ENCODE data around the gene IGSF6.
A peak's percentile ranks its signal among the peaks of the same experiment; 100 is the strongest.
"Not testable (repeated sequence)": the region's sequence is repeated elsewhere in the genome, so short reads cannot be mapped to it uniquely, and the experiment has no call there.

The IGSF6 gene

DNA sequence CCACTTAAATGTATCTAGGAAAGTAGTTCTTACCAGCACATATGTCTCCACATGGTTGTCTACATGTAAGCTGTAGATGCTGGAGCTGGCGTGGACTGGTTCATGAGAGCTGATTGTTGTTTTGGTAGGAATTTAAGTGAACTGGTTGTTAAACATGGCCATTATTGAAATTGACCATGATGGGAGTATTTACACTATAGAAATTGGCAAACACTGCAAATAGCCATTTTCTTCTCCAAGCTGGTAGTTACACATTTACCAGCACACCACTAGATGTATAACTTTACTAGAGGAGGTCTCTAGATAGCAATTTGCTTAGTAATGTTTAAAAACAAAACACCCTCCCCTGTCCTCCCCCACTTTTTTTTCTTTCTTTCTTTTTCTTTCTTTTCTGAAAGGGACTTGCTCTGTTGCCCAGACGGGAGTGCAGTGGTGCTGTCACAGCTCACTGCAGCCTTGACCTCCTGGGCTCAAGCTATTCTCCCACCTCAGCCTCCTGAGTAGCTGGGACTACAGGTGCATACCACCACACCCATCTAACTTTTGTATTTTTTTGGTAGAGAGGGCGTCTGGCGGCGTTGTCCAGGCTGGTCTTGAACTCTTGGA lies 24.2 kb downstream of the IGSF6 start:
- no peak for DNase-seq

DNA sequence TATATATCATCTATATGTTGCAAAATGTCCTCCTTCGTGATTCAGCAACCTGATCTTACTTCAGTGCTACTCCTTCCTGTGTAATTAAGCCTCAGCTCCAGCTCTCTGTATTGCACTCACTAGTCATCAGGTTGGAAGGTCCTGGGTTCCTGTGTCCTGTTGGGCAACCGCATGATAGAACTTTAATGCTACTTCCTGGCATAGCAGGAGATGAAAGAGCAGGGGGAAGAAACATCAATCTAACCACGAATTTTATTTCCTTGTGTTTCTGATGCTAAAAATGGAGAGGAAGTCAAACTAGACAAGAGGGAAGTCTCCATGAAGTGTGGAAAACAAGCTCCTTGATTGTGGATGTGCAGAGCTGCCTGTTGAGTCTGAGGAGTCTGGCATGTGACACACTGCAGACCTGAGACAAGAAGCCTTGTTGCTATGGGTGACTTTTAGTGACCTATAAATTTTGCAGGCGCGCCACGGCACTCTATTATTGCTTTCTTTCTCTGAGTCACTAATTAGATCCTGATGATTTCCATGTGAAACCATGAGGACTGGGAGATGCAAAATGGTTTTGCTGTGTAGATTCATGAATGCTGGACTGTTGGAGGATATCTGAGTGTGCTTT lies 25.6 kb downstream of the IGSF6 start:
- peak; percentile 62 for DNase-seq

DNA sequence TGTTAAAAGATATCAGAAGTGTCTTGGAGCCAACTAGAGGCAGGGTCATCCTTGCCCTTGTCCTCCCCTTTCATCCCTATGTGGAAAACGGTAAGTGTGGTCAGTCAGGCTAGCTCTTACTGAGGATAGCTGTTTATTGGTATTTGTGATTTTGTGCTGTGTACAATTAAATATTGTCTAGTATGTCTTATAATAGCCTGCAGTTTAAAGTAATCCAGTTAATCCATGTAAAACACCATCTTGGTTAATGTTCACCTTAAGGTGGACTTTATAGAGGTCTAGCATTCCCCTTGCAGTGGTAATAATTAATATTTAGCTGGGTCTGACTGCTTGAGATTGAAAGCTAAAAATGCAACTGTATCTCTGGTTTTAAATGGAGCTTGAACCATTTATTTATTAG lies 27.4 kb downstream of the IGSF6 start:
- no peak for DNase-seq

DNA sequence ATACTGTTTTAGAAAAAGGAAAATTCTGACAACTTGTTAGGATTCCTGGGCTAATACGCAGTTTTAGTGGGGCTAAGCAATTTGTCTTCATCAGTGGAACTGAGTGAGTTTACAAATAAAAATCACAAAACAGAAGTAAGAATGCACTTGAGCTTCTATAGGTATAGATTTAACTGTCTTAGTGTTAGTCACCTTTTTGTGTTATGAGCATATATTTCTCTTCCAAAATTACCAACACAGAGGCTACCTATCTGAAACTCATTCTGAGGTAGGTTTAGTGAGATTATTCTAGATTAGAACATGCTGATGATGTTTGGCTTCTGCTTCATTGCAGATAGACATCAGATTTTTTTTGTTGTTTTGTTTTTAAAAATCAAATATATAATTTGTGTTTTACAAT lies 29.9 kb downstream of the IGSF6 start:
- no peak for DNase-seq

DNA sequence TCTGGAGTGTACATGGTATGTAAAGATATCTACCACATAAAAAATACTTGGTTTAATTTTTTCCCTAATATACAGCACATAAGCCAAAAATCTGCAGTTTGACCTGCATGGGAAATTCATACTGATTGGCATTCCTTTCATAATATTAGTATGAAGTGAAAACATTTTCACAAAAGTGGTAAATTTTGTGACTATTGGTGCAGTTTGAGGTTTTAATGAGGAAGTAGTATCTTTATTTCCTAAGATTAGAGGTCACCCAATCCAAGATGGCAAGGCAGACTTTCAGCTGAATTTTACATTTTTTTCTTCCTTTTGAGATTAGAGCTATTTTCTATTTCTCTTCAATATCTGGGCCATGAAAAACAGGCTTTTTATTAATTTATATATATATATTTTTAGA lies 31.8 kb downstream of the IGSF6 start:
- no peak for DNase-seq

DNA sequence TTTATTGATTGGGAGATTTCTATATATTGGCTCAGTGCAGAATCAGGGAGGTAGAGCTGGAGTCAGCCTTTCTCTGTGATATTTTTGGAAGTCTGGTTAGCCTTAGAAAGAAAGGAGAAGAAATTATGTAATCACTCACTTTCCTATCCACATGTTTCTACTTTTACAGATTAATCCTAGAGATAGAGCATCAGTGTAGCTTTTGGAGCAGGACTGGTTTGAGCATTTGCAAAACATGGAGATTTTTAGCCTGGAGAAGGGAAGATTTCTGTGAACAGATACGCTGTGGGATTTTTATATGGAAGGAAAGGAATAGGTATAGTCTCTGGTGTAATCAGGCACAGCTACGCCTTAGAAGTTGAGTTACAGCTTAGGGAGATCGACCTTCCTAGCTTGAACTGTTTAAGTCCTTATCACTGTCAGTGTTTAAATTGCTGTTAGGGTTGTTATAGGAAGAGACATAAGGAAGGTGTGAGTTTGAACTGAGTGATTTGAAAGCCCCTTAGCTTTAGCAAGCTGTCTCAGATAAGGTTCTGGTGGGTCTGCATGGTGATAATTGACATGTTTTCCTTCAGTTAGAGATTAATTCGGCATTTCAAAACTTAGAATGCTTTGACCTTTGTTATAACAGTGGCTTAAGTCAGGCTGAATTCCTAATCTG lies 32.5 kb downstream of the IGSF6 start:
- DNase-seq, result no peak

DNA sequence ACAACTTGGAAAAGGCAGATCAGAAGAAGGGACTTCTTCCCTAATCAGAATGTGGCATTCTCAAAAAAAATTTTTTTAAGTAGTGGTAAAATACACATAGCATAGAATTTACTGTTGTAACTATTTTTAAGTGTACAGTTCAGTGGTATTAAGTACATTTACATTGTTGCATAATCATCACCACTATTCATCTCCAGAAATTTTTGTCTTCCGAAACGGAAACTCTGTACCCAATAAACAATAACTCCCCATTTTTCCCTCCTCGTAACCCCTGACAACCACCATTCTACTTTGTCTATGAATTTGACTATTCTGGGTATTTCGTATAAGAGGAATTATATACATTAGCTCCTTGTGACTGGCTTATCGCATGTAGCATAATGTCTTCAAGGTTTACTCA lies 34.1 kb downstream of the IGSF6 start:
- DNase-seq, result no peak

DNA sequence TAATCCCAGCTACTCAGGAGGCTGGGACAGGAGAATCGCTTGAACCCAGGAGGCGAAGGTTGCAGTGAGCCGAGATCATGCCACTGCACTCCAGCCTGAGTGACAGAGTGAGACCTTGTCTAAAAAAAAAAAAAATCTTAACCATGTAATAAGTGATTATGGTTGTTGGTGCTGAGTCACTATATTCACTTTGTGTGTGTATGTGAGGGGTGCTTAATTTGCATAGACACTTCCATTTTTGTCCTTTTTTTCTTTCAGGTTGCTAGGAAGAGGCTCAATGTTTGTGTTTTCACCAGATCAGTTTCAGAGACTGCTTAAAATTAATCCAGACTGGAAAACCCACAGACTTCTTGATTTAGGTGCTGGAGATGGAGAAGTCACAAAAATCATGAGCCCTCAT lies 34.8 kb downstream of the IGSF6 start:
- no peak for DNase-seq

DNA sequence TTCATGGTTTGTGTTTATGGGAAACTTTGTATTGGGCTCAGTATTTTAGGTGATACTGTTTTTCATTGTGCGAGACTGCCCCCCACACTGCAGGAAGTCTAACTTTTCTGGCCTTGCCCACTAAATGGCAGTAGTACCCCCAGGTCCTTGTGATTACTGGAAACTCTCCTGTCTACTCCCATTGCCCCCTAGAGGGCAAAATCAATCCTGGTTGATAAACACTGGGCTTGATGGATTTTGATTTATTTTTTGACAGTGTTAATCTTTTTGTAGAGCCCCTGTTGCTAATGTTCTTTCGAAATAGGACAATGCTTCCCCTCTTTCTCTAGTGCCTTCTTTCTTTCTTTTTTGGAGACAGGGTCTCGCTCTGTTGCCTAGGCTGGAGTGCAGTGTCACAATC lies 37.5 kb downstream of the IGSF6 start:
- no peak for DNase-seq

DNA sequence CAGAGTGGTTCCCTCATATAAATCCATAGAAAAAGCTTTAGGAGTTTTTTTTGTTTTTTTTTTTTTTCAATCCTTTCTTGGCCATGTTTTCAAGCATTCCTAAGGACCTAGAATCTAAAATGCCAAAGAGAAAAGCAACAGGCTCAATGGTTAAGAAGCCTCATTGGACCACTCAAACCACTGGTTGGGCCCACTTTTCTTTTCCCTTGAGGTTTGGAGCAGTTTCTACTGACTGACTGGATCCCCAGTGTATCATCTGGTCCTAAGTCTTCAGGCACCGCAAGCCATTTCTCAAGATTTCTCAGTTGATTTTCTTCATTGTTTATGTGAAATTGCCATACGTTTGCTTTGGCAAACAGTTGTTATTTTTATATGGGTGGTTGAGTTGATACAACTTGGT lies 38.6 kb downstream of the IGSF6 start:
- no peak for DNase-seq

DNA sequence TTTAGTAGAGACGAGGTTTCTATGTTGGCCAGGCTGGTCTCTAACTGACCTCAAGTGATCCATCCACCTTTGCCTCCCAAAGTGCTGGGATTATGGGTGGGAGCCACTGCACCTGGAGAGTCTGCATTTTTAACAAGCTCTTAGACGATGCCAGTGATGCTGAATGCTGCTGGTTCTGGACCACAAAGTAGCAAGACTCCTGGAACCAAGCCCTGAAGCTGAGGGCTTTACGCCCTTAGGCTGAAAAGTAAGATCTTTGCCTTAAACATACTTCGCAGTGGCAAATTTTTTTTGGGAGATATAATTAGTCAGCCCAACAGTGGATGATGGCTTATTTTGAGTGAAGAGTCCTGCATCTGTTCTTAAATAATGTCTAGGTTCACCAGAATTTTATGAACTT lies 39.0 kb downstream of the IGSF6 start:
- no peak for DNase-seq

DNA sequence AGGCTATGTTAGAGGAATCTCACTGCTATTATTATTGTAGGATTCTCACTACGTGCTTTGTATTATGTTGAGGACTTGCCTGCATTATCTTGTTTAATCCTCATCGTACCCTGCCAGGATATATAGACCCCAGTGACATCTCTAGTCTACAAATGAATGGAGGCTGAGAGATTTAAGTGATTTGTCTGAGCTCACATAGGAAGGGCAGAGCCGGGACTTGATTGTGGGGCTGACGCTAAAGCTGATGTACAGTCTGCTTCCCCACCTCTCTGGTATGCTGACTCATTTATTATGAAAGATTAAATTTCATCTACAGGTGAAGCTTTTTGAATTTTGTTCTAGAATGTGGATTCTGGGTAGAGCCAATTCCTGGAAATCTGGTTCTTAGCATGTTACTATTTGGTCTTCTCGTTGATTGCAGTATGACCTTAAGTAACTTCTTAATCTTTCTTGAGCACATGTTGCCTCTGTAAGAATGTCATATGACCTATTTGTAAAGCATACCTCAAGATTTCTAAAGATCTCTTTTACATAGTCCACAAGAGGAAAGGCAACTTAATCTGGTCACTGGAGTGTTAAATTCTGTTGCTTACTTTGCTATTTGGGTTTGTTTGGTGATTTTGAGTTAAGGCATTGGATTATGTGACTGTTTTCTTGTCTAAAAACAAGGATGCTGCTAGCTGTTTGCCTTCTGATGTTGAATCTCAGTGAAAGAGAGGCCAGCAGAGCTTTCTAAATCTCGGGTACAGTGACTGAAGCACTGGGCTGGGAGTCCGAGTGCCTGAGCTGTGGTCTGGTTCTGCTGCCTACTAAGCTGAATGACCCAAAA lies 40.6 kb downstream of the IGSF6 start:
- DNase-seq, result peak; percentile 18

DNA sequence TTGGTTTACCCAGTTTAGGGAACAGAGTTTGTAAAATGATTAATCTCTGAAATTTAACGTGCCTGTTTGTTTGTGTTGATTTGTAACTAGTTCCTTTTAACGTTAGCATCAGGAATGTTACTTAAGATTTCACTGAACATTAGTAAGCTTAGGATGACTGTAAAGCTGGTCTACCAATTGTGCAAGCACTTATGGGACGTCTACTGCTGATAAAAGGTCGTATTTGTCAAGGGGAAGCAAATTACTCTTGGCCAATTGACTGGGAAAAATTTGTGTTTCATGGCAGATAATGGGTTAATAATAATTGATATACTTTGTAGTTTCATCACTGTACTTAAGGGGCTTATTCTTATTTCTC lies 41.2 kb downstream of the IGSF6 start:
- no peak for DNase-seq

DNA sequence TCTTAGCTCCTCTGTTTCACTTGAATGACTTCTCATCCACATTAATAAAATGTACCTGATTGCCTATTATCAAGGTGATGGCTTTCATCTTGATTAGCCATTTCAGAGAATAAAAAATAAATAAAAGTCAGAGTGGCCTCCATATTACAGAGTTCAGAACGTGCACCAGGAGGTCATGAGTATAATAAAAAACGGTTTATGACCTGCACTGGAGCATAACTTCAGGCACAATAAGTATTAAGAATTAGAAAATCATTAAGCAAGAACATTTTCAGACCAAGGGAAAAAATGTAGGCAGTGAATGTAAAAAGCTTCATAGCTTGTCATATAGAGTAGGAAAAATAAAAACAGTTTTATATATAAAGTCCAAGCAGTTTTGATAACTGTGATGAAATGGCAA lies 41.6 kb downstream of the IGSF6 start:
- DNase-seq, result no peak

DNA sequence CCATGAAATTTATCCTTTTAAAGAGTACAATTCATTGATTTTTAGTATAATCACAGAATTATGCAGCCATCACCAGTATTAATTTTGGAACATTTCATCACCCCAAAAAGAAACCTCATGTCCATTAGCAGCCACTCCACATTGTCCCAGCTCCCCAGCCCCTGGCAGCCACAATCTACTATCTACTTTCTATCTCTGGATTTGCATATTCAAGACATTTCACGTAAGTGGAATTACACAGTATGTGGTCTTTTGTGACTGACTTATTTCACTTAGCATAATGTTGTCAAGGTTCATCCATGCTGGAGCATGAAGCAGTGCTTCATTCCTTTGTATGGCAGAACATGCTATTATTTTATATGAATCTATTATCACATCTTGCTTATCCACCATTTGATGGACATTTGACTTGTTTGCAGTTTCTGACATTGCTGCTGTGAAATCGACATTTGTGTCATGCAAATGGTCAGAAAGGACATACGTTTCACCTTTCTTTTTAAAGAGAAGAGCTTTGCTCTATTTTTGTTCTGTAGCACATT lies 42.3 kb downstream of the IGSF6 start:
- DNase-seq, result no peak

DNA sequence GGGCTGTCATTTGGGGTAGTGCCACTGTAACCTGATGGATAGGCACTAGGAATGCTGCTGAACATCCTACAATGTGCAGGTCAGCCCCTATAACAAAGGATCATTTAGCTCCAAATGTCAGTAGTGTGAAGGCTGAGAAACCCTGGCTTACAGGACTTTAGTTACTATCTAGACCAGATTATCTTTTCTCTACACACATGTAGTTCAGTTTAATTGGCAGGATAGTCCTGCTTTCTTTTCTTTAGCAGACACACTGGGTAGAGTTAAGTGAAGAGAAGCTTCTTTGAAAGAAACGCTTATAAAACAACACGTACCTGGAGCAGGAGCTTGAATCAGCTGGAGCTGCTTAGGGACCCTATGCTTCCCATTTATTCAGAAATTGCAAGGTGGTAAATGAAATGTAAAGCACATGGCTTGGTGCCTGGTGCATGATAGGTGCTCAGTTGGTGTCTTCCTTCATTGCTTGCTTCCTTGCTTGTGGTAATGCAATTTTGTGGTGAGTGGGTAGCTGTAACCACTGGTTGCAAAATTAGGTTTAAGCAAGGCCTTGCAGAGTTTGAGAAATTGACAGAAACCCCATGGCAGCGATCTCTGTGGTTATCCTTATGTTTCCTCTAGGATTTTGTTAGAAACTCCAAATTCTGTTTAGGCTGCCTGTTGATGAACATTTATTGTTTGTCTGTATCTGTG lies 43.6 kb downstream of the IGSF6 start:
- peak; percentile 62 for DNase-seq

DNA sequence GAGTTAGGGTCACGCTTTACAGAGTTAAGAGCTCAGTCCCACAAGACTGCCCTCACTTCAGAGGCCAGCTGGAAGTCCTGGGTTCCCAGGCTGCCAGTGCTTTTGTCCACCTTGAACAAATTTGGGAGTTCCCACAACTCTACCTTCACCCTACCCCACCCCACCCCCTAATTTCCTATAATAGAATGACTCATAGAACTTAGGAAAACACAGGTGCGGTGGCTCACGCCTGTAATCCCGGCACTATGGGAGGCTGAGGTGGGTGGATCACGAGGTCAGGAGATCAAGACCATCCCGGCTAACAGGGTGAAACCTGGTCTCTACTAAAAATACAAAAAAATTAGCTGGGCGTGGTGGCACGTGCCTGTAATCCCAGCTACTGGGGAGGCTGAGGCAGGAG lies 46.6 kb downstream of the IGSF6 start:
- not testable (repeated sequence) for DNase-seq

DNA sequence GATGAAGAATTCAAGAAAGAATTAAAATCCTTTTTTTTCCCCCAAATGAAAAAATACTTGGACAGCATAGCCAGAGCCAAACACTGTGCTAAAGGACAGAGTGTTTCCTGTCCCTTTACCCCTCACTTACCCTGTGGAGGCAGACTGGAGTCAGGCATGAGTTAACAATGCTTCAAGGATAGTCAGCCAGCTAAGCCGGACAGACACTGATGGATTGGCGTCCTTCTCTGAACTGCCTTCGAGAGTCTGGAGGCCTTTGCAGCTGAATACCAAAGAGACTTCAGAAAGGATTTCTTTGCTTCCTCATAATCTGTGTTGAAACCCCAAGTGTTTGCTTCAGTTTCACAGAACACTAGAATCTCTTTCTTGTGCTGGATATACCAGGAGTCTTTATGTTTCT lies 48.5 kb downstream of the IGSF6 start:
- no peak for DNase-seq

DNA sequence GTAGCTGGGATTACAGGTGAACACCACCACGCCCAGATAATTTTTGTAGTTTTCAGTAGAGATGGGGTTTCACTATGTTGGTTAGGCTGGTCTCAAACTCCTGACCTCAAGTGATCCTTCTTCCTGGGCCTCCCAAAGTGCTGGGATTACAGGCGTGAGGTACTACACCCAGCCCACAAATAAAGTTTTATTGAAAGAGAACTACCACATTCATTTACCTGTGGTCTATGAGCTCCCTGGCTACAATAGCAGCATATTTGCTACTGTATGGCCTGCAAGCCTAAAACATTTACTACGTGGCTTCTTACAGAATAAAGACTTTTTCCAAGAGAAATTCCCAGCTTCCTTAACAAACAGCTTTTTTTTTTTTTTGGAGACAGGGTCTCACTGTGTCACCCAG lies 49.6 kb downstream of the IGSF6 start:
- DNase-seq, result no peak

DNA sequence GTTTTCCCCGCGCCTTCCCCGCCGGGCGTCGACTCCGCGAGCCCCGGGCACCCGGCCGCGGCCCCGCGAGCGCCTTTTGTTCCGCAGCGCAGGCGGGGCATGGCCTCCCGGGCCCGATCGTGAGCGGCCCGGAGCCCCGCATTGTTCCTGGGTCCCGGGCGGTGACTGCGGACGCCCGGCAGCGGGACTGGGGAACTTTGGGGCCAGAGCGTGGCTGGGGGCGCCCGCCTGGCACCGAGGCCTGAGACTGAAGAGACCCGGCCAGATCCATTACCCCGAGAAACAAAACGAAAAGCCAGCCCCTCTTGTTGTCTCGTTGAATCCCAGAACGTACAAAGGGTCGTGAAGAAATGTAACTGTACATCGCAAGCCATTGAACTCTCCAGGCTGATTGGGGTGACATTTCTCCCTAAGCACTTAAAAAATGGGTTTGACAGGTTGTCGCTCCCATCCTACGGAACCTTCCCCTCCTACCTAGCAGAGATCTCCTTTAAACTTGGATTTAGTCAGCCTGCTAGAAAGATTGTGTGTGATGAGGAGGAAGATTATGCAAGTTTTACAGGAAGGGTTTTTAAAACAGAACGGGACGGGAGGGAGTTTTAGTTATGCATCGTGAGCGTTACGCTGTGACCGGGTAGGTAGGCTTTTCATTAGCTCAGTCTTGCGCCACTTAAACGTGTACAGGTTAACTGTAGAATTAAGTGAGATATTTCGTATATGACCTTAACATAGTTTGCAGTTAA lies 52.2 kb downstream of the IGSF6 start:
- DNase-seq, result peak; percentile 32

DNA sequence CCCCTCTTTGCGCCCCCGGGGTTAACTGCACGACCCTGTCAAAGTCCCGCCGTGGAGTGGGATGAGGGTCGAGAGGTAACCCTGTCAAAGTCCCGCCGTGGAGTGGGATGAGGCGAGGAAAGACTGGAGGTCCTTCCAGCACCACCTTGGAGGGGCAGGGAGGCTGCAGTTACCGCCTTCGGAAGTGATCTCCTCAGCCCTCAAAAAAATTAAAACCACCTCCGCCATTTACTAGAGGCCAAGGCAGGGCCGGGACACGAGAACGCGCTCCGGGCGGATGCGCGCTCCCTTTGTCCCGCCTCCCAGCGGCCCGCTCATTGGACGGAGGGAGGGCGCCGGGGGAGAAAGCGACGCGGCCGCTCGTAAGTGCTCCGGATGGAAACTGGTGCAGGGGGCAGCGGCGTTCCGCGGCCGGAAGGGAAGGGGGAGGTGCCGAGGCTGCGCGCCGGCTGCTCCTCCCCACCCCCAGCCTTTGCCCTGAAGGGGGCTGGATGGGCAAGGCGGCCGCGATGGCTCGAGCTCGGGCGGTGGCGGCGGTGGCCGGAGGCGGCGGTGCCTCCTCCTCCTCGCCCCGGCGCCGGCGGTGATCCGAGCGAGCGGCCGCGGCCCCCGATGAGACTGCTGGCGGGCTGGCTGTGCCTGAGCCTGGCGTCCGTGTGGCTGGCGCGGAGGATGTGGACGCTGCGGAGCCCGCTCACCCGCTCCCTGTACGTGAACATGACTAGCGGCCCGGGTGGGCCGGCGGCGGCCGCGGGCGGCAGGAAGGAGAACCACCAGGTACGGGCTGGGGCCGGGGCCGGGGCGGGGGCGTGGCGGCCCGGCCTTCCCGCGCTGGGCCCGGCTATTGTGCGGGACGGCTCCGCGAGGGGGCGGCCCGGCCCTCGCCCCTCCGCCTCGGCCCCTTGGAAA lies 53.0 kb downstream of the IGSF6 start, which contains the start of gene METTL9:
Gene METTL9 (plus strand): TSS at position 456 of the 909 bp plus-strand sequence. CDS start 157 bp downstream, at position 613.
- DNase-seq, result peak; percentile 97

Measured in activated CD4-positive, alpha-beta T cell treated with anti-CD3 and anti-CD28 coated beads, Interleukin-2, Interleukin-6, amounts not matched to agents 100 ng/mL and 50 ng/mL, durations not matched to agents 16 hours and 8 hours (primary cell).